GM21576 (cell line): ENCODE results near the gene ITIH5.

Experiments
- ATAC-seq: cut with Tn5 transposase; IDR thresholded peaks from one replicate; pipeline ENCODE4 v1.9.1; 2021; ENCODE audit warnings: mild to moderate bottlenecking, moderate library complexity; ENCODE audit not compliant: unreplicated experiment

Gene ITIH5

GRCh38 chr10:7551950-7552716, 114.6 kb downstream of the ITIH5 start:
- no peak for ATAC-seq

GRCh38 chr10:7551289-7551688, 115.5 kb downstream of the ITIH5 start:
- ATAC-seq = no peak

- no peak for ATAC-seq
Observed at GRCh38 chr10:7550013-7550412, 116.8 kb downstream of the ITIH5 start.

- no peak for ATAC-seq
Observed at GRCh38 chr10:7547829-7548228, 118.9 kb downstream of the ITIH5 start.

- ATAC-seq = no peak
Observed at GRCh38 chr10:7547206-7547605, 119.6 kb downstream of the ITIH5 start.

GRCh38 chr10:7546385-7546967, 120.3 kb downstream of the ITIH5 start:
- ATAC-seq = no peak

GRCh38 chr10:7545792-7546191, 121.0 kb downstream of the ITIH5 start:
- no peak for ATAC-seq

- no peak for ATAC-seq
Observed at GRCh38 chr10:7545261-7545660, 121.5 kb downstream of the ITIH5 start.

GRCh38 chr10:7544203-7544602, 122.6 kb downstream of the ITIH5 start:
- ATAC-seq = no peak

GRCh38 chr10:7542189-7542914, 124.4 kb downstream of the ITIH5 start:
- no peak for ATAC-seq

- ATAC-seq = no peak
Observed at GRCh38 chr10:7541137-7542087, 125.4 kb downstream of the ITIH5 start.

- no peak for ATAC-seq
Observed at GRCh38 chr10:7538970-7539654, 127.7 kb downstream of the ITIH5 start.

GRCh38 chr10:7537126-7537525, 129.6 kb downstream of the ITIH5 start:
- no peak for ATAC-seq

GRCh38 chr10:7534480-7534852, 132.3 kb downstream of the ITIH5 start:
- no peak for ATAC-seq

GRCh38 chr10:7533657-7534479, 132.9 kb downstream of the ITIH5 start:
- ATAC-seq = no peak

GRCh38 chr10:7532723-7533498, 133.9 kb downstream of the ITIH5 start:
- no peak for ATAC-seq

- no peak for ATAC-seq
Observed at GRCh38 chr10:7529638-7530037, 137.1 kb downstream of the ITIH5 start.

- ATAC-seq = no peak
Observed at GRCh38 chr10:7527468-7527867, 139.3 kb downstream of the ITIH5 start.

- no peak for ATAC-seq
Observed at GRCh38 chr10:7526017-7526400, 140.8 kb downstream of the ITIH5 start.
